Measurements from ENCODE around the gene C2CD3.

C2CD3 gene

GRCh38 chr11:73980001-73980961 lies 190.5 kb downstream of the C2CD3 start:
- peak overlapping the region; percentile 94 for H3K4me3 ChIP-seq (ENCODE audit: low read depth, low read length)
- peak; percentile 87 for DNase-seq (ENCODE audit: low read depth)
- no peak for TF ChIP-seq CTCF (IDR thresholded peaks at IDR 0.05; ENCODE audit: low read depth, low read length, missing control alignments)

- no peak for TF ChIP-seq CTCF (IDR thresholded peaks at IDR 0.05; ENCODE audit: low read depth, low read length, missing control alignments)
- DNase-seq (ENCODE audit: low read depth) = no peak
- no peak overlapping the region for H3K4me3 ChIP-seq (ENCODE audit: low read depth, low read length)
These were observed 192.2 kb downstream of the C2CD3 start for GRCh38 chr11:73978576-73979086.

- H3K4me3 ChIP-seq (ENCODE audit: low read depth, low read length) = no peak overlapping the region
- TF ChIP-seq CTCF (IDR thresholded peaks at IDR 0.05; ENCODE audit: low read depth, low read length, missing control alignments) = no peak
- DNase-seq (ENCODE audit: low read depth) = no peak
These were observed 192.8 kb downstream of the C2CD3 start for GRCh38 chr11:73977856-73978519.

- no peak overlapping the region for H3K4me3 ChIP-seq (ENCODE audit: low read depth, low read length)
- TF ChIP-seq CTCF (IDR thresholded peaks at IDR 0.05; ENCODE audit: low read depth, low read length, missing control alignments) = no peak
- no peak for DNase-seq (ENCODE audit: low read depth)
These were observed 194.2 kb downstream of the C2CD3 start for GRCh38 chr11:73976451-73977151.

GRCh38 chr11:73975479-73975757 lies 195.4 kb downstream of the C2CD3 start:
- DNase-seq (ENCODE audit: low read depth) = no peak
- no peak for TF ChIP-seq CTCF (IDR thresholded peaks at IDR 0.05; ENCODE audit: low read depth, low read length, missing control alignments)
- no peak overlapping the region for H3K4me3 ChIP-seq (ENCODE audit: low read depth, low read length)

GRCh38 chr11:73974604-73975478 lies 196.0 kb downstream of the C2CD3 start:
- no peak for DNase-seq (ENCODE audit: low read depth)
- H3K4me3 ChIP-seq (ENCODE audit: low read depth, low read length) = no peak overlapping the region
- no peak for TF ChIP-seq CTCF (IDR thresholded peaks at IDR 0.05; ENCODE audit: low read depth, low read length, missing control alignments)
